NOMO-1 treated with dmso at 0.1 percent for 144 hours (cell line): ENCODE data around the gene PARP4.
"Not testable (repeated sequence)": the region's sequence is repeated elsewhere in the genome, so short reads cannot be mapped to it uniquely, and the experiment has no call there.

Source experiments
- DNase-seq: peaks from one replicate; lab custom pipeline; 2025; ENCODE audit not compliant: unreplicated experiment; lab: John Stamatoyannopoulos, UW

Gene PARP4

DNA sequence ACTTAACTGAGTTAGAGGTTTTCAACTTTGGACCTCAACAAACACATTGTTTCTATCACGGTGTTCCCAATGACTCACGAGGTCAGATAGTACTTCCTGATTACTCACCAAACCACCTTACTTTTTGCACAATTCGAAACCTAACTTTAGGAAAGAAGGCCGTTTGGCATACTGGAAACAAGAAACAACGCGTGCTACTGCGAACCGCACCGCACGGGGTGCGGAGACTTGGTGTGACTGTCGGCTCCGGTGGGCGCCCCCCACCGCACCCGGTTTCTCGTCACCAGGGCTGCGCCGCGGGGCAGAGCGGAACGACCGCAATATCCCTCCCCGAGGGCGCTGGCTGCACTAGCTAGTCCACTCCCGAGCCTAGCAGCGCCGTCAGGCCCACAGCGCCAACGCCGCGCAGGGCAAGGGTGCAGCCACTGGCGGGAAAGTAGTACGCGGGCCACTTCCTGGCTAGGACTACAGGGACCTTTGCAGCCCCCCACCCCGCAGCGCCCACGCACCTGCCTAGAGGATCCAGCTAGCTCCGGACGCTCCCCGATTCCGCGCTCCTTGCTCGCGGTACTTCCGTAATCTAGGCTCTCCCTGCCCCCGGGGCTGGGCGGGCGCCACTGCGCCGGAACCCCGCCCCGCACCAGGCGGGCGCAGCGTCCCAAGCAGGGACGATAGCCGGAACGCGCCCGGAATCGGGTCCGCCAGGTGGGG, at the start of gene PARP4:
Gene PARP4 (minus strand): TSS at position 582 of the 711 bp plus-strand sequence. CDS start 9,002 bp downstream, outside the sequence.
- peak; percentile 77 for DNase-seq

DNA sequence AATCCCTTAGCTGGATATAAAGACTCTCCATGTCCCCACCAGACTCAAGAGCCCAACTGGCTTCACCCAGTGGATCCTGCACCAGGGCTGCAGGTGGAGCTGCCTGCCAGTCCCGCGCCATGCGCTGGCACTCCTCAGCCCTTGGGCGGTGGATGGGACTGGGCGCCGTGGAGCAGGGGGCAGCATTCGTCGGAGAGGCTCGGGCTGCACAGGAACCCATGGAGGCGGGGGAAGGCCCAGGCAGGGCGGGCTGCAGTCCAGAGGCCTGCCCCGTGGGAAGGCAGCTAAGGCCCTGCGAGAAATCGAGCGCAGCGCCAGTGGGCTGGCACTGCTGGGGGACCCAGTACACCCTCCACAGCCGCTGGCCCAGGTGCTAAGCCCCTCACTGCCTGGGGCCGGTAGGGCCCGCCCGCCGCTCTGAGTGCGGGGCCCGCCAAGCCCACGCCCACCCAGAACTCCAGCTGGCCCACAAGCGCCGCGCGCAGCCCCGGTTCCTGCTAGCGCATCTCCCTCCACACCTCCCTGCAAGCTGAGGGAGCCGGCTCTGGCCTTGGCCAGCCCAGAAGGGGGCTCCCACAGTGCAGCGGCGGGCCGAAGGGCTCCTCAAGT, 48.1 kb upstream of the PARP4 start:
- DNase-seq, result not testable (repeated sequence)

DNA sequence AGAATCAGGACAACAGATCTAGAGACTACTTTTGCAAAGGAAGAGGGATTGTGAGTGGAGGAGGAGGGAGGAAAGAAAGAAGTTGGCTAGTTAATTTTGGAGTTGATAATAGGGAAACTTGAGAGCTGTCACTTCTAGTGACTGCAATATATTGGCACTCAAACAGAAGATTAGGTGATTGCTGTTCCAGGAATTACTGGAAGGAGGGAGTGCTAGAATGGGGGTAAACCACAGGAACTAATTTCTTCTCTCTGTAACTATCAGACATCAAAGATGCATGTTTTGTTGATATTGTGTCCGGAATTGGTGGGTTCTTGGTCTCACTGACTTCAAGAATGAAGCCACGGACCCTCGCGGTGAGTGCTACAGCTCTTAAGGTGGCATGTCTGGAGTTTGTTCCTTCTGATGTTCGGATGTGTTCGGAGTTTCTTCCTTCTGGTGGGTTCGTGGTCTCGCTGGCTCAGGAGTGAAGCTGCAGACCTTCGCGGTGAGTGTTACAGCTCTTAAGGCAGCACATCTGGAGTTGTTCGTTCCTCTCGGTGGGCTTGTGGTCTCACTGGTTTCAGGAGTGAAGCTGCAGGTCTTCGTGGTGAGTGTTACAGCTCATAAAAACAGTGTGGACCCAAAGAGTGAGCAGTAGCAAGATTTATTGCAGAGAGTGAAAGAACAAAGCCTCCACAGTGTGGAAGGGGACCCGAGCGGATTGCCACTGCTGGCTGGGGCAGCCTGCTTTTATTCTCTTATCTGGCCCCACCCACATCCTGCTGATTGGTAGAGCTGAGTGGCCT, 47.0 kb upstream of the PARP4 start:
- not testable (repeated sequence) for DNase-seq

DNA sequence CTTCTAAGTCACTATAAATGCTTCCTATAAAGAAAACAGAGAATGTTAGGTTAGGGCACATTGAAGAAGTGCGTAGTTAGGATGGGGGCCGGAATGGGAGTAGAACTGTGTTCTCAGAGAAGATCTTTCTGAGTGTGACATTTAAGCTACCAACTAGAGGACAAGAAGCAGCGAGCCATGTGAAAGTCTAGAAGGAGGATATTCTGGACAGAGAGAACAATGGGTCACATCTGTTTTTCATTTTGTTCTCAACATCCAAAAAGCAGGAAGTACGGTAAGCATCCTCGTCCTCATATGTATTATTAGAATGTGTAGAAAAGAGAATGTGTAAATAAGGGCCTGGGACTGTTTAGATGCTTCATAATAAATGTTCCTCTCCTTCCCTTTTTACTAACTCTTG, 44.5 kb upstream of the PARP4 start:
- DNase-seq, result no peak

DNA sequence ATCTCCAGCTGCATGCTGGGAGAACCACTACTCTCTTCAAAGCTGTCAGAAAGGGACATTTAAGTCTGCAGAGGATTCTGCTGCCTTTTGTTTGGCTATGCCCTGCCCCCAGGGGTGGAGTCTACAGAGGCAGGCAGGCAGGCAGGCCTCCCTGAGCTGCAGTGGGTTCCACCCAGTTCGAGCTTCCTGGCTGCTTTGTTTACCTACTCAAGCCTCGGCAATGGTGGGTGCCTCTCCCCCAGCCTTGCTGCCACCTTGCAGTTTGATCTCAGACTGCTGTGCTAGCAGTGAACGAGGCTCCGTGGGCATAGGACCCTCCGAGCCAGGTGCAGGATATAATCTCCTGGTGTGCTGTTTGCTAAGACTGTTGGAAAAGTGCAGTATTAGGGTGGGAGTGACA, 41.3 kb upstream of the PARP4 start:
- not testable (repeated sequence) for DNase-seq

DNA sequence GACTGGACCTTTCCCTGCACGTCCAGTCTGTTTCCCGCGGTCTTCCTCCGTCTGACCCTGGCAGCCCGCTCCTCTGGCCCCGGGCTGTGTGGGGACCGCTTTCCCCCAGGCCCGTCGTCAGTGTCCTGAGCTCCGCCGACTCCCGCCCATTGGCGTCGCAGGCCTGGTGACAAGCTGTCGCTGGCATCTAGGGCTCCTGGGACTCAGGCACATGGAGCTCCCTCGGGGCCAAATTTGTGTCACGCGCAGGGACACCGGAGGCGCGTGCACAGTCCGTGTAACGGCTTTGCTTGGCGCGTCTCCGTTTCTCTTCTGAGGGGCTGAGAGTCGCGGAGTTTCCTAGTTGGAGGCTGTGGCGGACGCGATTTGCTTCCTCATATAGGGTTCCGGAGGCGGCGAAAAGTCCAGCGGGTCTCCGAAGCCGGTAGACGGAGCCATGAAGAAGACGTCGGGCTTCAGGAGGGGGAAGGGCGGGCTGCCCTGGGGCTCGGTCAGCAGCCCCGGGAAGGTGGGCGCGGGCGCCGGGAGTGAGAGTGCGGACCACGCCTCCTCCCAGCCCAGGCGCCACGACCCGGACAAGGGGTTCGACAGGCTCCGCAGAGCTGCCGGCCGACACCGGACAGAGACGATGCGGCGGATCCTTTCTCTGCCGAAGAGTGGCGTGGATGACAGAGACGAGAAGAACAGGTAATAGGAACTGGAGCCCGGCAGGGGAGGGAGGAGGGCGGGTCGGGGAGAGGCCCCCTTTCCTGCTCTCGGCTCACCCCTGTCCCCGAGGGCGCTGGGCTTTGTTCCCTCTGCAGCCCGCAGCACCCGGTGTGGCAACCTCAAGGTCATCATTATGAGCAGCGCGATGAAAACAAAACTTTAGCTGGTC, 29.1 kb upstream of the PARP4 start:
- not testable (repeated sequence) for DNase-seq

DNA sequence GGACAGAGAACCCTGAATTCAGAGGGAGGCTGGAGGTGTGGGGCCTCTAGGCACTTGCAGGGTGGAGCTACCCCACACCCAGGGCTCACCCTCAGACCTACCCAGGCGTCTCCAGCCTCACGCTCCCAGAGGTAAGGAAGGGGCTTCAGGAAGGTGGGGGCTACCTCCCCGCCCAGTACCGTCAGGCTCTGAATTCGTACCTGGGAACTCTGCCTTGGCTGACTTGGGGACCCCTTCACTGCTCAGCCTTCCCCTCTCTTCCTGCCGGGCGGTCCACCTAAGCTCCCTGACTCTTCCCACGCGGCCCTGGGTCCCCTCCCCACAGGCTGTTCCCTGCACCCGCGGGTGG, 28.5 kb upstream of the PARP4 start:
- DNase-seq, result no peak

DNA sequence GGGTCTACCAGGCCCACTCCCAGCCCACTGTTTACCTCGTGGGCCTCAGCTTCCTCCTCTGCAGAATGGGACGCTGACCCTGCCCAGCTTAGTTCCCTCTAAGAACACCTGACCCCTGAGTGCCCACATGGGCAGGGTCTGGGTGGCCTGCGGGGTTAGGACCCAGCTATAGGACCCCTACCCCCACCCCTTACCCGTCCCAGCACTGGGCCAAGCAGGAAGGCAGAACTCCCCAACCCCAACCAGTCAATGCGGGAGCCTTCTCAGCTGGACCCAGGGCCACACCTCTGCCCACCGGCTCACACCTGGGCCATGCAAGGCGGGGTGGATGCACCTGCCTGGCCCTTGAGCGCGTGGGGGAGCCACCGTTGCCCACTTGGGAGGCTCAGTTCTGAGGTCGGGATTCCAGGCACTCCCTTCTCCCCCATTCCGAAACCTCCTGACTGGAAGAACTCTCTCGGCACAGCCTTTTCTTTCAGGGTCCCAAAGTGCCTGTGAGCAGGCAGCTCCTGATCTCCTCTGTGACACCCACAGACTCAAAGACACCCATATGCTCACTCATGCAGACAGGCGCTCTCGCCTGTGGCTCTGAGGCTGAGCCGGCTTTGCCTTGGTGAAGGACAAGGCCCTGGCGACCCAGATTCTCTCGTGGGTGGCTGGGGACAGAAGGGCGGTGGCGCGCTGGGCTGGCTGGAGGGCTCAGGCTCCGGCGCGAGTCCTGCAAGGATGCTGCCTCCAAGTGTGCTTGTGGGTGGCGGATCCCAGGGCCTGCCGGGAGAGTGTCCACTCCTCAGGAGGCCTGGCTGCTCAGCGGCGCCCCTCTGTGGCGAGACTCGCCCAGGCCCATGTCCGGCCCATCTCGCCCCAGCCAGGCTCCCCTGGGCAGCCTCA, 27.9 kb upstream of the PARP4 start:
- DNase-seq, result no peak

DNA sequence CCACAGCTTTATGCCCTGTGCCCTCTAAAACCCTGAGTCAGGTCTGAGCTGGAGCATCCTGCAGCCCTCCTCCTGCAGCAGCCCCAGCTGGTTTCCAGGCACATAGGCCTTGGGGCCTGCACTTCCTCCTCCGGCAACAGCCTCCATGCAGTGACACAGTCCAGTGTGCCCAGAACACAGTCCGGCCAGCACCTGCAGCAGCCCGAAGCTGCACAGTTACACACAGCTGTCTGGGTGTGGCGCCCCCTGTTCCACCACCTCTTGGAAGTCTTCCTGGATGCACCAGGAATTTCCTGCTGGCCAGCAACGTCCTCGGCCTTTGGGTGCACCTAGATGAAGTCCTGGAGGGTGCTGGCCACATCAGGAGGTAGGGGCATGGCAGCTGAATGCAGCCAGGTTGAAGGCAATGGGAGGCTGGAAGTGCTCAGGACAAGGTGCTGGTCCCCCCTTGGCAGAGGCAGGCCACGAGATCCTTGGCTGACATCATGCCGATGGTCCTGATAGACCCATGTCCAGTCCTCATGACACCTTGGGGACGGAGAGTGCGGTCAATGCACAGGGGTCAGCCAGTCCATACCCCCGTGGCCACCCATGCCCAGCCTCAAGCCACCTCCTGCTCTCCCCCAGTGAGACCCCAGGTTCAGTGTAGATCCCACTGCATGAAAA, 27.1 kb upstream of the PARP4 start:
- no peak for DNase-seq

DNA sequence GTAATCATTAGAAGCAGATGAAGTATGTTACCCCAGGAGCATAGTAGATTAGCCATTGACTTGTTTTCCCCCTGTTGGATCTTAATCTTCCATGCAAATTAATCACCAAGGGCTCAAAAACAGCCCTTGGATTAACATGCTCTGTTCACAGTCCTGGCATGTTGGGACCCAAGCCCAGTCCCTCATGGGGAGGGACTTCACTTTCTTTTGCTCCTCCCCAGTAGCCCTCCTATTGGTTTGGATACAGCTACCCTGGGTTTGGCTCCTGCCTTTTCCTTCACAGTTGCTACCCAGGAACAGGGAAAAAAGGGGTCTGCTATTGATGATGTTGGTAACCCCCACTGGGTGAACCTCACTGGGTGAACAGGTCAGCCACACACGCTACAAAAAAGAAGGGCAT, 16.9 kb upstream of the PARP4 start:
- DNase-seq, result no peak

DNA sequence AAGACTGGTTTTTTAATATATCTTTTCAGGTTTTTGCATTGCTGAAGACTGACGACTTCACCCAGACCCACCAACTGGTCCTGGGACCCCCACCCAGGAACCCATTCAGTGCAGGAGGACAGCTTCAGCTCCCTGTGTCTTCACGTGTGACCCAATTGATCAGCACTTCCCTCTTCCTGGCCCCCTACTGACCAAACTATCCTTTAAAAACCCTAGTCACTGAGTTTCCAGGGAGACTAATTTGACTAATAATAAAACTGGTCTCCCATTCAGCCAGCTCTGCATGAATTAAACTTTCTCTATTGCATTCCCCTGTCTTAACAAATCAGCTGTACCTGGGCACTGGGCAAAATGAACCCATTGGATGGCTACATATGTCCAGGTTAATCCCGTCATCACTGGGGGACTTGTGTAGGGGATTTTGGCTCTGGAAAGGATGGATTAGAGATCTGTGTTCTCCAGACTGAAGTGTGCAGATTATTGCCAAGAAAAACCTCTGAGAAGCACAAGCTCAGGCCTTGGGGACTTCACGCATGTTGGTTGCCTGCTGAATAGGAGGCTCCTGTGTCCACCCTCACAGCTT, 16.3 kb upstream of the PARP4 start:
- DNase-seq, result no peak

DNA sequence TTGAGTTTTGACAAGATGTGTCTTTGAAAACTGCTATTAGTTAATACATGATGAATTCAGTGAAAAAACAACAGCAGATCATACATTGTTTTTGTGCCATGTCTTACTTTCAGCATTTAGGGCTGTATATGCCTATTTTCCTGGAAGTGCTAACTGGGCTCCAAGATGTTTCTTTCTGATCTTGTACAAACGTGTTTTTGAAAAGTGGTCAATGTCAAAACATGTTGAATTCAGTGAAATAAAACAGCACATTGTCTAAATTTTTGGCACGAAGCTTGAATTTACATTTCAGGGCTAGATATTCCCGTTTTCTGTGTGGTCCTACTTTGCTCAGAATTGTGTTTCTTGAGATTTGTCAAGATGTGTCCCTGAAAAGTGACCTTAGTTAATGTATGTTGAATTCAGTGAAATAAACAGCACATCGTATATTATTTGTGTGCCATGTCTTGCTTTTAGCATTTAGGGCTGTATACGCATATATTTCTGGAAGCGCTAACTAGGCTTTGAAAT, 14.7 kb upstream of the PARP4 start:
- no peak for DNase-seq

DNA sequence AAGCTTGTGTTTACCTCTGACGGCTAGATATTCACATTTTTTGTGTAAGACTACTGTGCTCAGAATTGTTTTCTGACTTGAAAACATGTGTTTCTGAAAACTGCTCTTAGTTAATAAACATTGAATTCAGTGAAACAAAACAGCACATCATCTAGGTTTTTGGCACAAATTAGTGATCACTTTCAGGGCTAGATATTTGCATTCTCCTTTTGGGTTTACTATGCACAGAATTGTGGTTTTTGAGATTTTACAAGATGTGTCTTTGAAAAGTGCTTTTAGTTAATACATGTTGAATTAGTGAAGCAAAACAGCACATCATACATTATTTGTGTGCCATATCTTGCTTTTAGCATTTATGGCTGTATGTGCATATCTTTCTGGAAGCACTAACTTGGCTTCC, 8.2 kb upstream of the PARP4 start:
- no peak for DNase-seq

DNA sequence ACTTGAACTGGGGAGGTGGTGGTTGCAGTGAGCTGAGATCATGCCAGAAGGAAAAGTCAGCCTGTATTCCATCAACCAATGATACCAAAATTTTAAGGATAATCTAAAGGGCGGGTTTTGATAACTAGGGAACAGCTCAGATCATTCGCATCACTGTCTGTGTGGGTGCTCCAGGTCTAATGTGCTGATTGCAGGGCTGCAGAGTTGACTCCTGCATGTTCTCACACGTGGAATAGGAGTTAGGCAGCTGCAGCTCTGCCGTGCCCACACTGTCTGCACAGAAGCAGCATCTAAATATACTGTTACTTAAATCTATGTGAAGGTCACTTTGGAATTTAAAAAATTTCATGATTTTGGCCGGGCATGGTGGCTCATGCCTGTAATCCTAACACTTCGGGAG, 4.3 kb upstream of the PARP4 start:
- no peak for DNase-seq

DNA sequence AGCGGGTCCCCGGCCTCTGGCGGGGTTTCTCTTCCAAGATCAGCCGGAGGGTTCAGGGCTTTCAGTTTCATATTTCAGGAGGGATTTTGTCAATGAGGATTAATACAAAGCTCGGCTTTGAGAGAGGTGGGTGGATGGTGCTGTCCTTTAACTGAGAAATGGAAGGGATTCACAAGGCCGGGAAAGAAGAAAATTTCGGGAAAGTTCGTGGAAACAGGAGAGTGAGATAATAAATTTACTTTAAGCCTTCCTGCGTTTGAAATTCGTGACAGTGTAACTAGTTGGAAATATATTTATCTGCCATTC, 283 bp upstream of the PARP4 start:
- DNase-seq, result no peak

DNA sequence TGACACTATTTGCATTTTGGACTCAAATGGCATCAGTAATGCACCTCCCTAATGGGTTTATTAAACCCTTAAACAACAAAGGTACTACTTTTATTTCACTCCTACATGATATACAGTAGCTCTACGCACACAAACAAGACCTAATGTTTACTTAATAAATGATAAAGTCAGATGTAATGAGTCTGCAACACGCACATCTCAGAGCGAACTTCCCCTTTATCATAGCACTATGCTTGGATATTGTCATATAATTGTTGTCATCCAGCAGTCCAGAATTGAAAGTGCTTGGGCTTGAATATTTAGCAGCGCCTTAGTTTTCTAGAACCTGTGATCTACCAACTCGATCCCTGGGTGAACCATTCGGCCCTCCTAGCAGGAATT, 772 bp downstream of the PARP4 start:
- DNase-seq, result peak; percentile 67

DNA sequence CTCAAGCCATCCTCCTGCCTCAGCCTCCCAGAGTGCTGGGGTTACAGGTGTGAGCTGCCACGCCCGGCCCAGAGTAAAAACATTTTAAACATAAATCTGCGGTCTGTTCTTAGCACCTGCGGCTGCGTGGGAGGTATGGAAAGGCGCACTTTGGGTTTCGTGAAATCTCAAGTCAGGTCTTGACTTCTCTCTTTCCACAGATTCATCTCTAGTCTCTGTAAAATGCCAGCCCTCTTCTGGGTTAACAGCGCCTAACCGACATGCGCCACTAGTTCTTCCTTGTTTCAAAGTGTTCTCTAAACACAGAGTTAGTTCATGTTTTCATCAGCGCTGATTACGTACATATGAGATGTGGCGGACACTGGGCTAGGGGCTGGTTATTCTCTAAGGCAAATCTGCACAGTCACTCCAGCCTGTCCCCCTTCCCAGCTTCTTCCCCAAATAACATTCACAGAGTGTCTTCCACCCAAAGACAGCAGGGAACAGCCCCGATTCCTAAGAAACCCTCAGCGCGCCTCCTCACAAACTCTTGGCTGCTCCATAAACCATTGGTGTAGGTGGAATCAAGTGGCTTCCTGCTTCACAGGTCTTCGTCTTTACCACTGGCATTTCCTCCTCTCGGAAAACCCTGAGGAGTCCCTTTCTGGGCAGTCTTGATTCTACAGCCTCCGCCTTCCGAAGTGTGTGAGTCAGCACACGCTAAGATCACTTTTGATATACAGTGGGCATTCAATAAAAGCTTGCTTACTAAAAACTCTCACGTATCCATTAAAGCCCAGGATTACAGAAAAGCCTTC, 1.4 kb downstream of the PARP4 start:
- peak; percentile 62 for DNase-seq

DNA sequence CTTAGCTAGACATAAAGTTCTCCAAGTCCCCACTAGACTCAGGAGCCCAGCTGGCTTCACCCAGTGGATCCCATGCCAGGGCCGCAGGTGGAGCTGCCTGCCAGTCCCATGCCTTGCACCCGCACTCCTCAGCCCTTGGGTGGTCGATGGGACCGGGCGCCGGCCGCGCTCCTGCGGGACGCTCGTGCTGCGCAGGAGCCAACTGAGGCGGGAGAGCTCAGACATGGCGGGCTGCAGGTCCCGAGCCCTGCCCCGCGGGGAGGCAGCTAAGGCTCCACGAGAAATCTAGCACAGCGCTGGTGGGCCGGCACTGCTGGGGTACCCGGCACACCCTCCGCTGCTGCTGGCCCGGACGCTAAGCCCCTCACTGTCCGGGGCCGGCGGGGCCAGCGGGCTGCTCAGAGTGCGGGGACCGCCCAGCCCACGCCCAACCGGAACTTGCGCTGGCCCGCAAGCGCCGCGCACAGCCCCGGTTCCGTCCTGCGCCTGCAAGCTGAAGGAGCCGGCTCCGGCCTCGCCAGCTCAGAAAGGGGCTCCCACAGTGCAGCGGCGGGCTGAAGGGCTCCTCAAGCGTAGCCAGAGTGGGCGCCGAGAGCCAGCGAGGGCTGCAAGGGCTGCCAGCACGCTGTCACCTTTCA, 5.8 kb downstream of the PARP4 start:
- DNase-seq, result no peak
